Frontal cortex (tissue), 4 donors: ENCODE data around the gene API5. TPM values are rescaled to one million over a fixed set of nuclear protein-coding genes. Genes with fewer than 3 reads are reported as not detected.

Experiments used
- DNase-seq, 2 donors: peaks; one replicate each; pipeline ENCODE4 v3.0.0; 2012; ENCODE audit warnings: low spot score in 2 of 2
- FAIRE-seq: peaks from 2 replicates; lab custom pipeline; 2012; peaks lifted over from hg19 to GRCh38; lab: Jason Lieb, UNC
- small RNA-seq: library from RNA; depleted of rRNA; stranded (forward); fragments of <200 nt; gene quantifications from one replicate; pipeline ENCODE3, GENCODE V24; 2014
- total RNA-seq: library from RNA; depleted of rRNA; stranded (reverse); fragments of >200 nt; gene quantifications from one replicate; pipeline ENCODE4 v1.2.3, GENCODE V29; 2014
- donor health status: control.
- donor health status: control.
- donor health status: control.

API5 gene
- total RNA-seq, 1 donor from 2014 or later = 99.9 TPM

GRCh38 chr11:43358801-43359421, 47.1 kb downstream of the API5 start, which contains the start of gene TTC17:
TSS of gene TTC17 (plus strand) at chr11:43358920. CDS start at chr11:43358955, 35 bp downstream.
- no peak for FAIRE-seq
- peak; percentile 87 to 90 for DNase-seq

GRCh38 chr11:43359422-43359818, 47.6 kb downstream of the API5 start:
- FAIRE-seq (no peak), DNase-seq (no peak)

DNA sequence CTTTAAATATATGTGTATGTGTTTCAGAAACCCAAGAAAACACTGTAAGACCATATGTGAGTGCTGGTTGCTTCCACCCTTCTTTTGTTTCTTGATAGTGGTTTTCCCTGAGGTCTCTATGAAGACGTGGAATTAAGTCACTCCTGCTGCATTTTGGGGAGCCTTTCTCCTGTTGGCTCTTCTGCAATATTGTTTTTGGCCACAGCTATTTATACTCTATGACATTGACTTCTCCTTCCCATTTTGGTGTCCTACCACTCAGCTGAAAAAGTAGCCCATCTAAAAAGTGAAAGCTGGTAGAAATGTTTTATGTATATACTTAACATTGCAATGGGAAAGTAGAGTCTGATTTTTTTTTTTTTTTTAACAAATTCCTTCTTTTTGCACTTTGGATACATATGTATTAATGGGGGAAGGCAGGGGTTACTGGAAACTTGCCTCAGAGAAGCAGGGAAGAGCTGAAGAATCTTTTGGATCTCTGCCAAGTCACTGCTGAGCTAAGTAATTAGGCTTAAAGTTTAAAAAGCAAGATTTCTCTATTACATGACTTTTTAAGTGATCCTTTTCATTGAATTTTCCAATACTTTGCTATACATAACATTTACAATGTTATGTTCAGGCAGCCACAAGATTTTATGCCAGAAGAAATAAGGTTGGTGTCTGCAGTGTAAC, 48.7 kb downstream of the API5 start:
- DNase-seq = no peak
- FAIRE-seq = no peak

GRCh38 chr11:43366677-43367076, 54.9 kb downstream of the API5 start:
- no peak for DNase-seq
- no peak for FAIRE-seq

GRCh38 chr11:43367382-43368178, 55.8 kb downstream of the API5 start:
- FAIRE-seq = no peak
- no peak for DNase-seq

DNA sequence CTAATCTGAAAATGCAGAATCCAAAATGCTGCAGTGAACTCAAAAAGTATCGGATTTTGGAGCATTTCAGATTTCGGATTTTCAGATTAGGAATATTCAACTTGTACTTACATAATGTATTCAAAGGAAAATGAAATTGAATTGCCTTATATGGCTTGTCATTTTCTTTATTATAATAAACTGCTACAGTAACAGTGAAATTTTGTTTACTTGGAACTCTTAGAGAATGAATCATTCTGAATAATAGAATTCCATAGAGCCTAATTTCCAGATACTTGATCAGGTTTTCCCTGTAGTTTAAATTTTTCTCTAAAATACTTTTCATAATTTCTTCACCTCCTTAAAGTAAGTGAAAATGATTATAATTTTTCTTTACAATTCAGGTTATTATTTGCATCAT, 64.3 kb downstream of the API5 start:
- FAIRE-seq = no peak
- no peak for DNase-seq

GRCh38 chr11:43376594-43376993, 64.8 kb downstream of the API5 start:
- no peak for DNase-seq
- no peak for FAIRE-seq

DNA sequence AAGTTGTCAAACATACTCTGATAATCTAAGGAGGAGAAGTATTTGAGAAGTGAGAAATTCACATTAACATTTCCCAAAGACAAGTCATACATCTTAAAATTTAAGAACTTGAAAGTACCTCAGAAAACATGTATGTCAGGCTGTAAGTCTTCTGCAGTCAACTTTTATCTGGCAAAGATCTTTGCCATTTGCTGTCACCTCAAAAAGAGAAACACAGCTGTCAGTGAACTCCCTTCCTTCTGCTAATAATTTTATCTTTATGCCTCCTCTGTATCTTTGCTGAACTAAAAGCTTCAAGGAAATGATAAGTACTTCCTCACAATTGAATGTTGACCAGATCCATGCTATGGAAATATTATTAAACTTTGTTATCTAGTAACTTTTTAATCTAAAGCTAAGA, 65.6 kb downstream of the API5 start:
- DNase-seq (no peak), FAIRE-seq (no peak)

- no peak for FAIRE-seq
- DNase-seq = no peak
Measured at GRCh38 chr11:43378897-43379296, 67.1 kb downstream of the API5 start.

GRCh38 chr11:43381802-43382201, 70.0 kb downstream of the API5 start:
- DNase-seq (no peak), FAIRE-seq (no peak)

DNA sequence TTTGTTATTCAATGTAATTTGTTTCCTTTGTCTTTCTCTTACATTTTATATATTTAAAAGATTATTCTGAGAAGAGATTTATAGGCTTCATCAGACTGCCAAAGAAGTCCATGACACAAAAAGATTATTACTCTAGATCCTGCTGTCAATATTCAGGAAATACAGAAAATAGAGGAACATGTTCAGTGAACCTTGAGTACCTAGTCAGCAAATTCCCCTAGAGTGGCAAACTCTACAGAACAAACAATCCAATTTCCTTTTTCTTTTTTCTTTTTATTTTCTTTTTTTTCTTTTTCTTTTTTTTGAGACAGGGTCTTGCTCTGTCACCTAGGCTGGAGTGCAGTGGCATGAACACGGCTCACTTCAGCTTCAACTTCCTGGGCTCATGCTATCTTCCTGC, 70.8 kb downstream of the API5 start:
- DNase-seq = no peak
- no peak for FAIRE-seq

DNA sequence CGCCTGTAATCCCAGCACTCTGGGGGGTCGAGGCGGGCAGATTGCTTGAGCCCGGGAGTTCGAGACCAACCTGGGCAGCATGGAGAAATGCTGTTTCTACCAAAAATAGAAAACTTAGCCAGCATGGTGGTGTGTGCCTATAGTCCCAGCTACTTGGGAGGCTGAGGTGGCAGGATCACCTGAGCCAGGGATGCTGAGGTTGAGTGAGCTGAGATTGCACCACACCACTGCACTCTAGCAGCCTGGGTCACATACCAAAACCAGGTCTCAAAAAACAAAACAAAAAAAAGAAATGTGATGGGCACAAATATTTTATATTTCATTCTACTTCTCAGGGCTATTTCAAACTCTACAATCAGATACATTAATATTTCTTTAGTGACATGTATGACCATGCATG, 72.6 kb downstream of the API5 start:
- DNase-seq = no peak
- no peak for FAIRE-seq

- no peak for FAIRE-seq
- DNase-seq = no peak
Measured at GRCh38 chr11:43392713-43393112, 80.9 kb downstream of the API5 start.

GRCh38 chr11:43393765-43394355, 82.1 kb downstream of the API5 start:
- DNase-seq = no peak
- FAIRE-seq = no peak

Small RNA genes lying within 50 kb of the gene (small RNA-seq; reads per million reads assigned to genes)
- not detected for gene RF00019

Other genes starting within 250 kb of the API5 start
- 91.3 TPM for gene TTC17, start 46.9 kb downstream of the API5 start, total RNA-seq